UCSD-AML1 (cell line): ENCODE results near the gene TEX261.
A peak's percentile ranks its signal among the peaks of the same experiment; 100 is the strongest.
"Not testable (repeated sequence)": the region's sequence is repeated elsewhere in the genome, so short reads cannot be mapped to it uniquely, and the experiment has no call there.

Experiments used
- DNase-seq: peaks from one replicate; lab custom pipeline; 2025; ENCODE audit not compliant: unreplicated experiment; lab: John Stamatoyannopoulos, UW

The TEX261 gene

GRCh38 chr2:71000780-71001591, 6.3 kb upstream of the TEX261 start:
- peak; percentile 73 for DNase-seq

DNA sequence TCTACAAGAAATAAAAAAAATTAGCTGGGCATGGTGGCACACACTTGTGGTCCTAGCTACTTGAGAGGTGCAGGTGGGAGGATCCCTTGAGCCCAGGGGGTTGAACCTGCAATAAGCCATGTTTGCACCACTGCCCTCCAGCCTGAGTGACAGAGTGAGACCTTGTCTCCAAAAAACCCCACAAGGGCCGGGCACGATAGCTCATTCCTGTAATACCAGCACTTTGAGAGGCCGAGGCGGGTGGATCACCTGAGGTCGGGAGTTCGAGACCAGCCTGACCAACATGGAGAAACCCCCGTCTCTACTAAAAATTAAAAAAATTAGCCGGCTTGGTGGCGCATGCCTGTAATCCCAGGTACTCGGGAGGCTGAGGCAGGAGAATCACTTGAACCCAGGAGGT, 5.3 kb upstream of the TEX261 start:
- not testable (repeated sequence) for DNase-seq

DNA sequence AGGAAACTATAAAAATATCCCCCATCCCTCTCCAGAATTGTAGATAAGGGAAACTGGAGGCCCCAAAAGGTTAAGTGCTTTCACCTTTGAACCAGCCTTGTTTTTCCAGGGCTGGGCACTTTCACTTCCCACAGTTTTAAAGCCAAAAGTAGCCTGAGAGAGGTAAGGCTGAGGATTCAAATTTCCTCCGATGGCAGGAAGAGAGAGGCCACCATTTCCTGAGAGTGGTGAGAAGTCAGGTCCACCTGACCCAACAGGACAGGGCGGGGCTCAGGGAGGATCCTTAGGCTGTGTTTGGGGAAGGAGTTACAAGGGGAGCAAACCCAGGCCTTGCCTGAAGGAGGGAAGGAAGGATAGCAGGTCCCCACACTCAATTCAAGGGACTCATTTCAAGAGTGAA, 4.7 kb upstream of the TEX261 start:
- peak; percentile 39 for DNase-seq

- not testable (repeated sequence) for DNase-seq
Measured at GRCh38 chr2:70998885-70999284, 4.2 kb upstream of the TEX261 start.

DNA sequence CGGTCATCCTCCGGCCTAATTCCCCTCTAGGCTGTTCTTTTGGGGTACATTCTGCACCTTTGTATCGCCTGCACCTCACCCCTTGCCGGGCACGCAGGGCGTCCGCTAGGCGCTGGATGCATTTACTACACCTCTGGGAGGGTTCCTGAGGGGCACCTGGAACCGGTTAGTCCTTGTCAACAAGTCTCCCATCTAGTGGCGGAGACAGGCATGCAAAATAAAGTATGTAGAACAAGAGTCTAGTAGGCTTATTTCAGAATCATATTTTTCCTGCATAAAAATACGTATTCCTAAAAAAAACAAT, 705 bp upstream of the TEX261 start:
- peak; percentile 42 for DNase-seq

DNA sequence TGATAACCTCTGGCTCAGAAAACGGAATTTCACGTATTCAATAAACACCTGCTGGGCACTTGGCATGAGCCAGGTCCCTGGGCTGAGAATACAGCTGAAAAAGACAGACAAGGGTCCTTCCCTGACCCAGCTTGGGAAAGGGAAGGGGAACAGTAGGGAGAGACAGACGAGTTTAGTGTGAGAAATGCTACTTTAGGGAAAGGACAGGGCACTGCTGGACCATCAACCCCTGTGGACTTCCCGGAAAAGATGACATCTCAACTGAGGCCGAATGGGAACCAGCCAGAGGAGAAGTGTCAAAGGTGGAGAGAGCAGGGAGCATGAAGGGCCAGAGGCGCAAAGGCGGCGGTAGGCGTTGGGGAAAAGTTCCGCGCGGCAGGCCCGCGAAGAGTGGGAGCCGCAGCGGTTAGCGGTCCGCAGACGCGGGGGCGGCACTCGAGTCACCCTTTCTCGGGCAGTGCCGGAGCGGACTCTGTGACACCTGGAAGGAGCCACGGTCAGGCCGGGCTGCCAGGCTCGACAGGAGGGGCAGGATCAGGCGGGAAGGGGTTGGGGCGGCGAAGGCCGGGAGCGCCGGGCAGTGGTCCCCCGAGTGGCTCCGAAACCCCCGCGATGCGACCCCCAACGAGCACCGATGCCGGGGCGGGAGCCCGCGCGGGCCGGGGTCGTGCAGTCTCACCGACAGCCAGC, 519 bp downstream of the TEX261 start:
- DNase-seq = peak; percentile 41

- no peak for DNase-seq
Measured at GRCh38 chr2:70992945-70993853, 1.5 kb downstream of the TEX261 start.

GRCh38 chr2:70991742-70992141, 2.9 kb downstream of the TEX261 start:
- no peak for DNase-seq

GRCh38 chr2:70991142-70991541, 3.5 kb downstream of the TEX261 start:
- no peak for DNase-seq

DNA sequence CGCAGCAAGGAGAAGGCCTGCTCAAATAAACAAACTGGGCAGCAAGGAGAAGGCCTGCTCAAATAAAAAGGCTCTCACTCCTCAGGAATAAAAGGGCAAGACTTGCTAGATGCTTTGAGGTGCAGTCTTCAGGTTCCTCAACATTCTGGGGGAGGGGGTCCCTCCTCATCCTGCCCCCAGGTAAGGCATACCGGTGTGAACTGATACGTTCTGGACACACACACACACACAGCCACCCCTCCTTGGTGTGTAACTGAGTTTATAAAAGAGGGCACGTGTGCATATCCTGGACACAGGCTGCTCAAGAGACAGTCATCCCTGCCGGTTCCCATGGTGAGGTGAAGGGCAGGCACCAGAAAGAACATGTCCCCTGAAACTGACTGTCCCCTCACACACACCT, 4.5 kb downstream of the TEX261 start:
- no peak for DNase-seq

- DNase-seq = no peak
Measured at GRCh38 chr2:70988726-70989648, 5.7 kb downstream of the TEX261 start.

DNA sequence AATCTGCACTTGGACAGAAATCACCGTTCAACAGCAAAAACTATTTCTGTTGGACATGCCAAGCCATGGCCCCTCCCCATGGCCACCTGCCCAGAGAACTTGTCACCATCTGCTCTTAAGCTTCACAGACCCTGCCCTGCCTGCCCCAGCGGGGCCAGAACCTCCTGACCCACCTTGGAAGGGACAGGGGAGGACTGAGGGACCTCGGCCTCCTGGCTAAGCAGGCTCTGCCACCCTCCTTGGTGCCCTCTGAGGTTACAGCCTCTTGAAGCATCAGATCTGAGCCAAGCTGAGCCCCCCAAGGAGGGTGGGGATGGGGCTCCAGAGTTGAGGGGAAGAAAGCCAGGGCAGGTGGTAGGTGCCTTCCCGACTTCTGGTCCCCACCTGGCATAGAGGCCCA, 6.5 kb downstream of the TEX261 start:
- DNase-seq = no peak

DNA sequence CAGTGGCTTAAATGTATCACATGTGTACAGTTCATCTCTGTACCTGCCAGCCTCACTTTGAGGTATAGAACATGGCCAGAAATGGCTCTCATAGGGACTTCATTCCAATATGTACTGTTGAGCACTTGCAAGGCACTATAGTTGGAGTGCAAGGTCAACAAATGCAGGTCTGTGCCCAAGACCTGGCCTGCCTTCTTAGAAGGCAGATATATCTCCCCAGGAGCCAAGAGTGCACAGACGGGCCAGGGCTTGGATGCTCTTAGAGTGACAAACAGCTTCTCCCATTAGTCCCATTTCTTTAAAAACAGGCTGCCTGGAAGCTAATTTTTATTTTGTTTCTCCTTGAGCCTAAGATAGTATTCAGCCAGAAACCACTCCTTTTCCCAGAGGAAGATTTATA, 7.3 kb downstream of the TEX261 start:
- no peak for DNase-seq

GRCh38 chr2:70986499-70987189, 8.0 kb downstream of the TEX261 start:
- no peak for DNase-seq

DNA sequence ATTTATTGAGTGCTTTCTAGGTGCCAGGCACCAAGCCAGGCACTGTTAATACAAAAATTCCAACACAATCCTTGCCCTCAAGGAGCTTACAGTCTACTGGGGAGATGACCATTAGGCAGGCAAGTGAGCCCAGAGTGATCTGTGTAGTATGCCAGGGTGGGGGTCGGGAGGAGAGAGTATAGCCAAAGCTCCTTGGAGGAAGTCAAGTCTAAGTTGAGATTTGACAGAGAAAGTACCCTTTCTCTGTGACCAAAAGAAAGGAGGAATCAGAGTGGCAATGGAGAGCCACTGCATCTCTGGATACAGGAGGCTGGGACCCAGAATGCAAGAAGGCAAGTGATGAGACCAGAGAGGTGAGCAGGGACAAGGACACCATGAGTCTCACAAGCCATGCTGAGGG, 8.7 kb downstream of the TEX261 start:
- no peak for DNase-seq

- DNase-seq = no peak
Measured at GRCh38 chr2:70985283-70985688, 9.4 kb downstream of the TEX261 start.

GRCh38 chr2:70984576-70985282, 9.9 kb downstream of the TEX261 start:
- DNase-seq = peak; percentile 62

DNA sequence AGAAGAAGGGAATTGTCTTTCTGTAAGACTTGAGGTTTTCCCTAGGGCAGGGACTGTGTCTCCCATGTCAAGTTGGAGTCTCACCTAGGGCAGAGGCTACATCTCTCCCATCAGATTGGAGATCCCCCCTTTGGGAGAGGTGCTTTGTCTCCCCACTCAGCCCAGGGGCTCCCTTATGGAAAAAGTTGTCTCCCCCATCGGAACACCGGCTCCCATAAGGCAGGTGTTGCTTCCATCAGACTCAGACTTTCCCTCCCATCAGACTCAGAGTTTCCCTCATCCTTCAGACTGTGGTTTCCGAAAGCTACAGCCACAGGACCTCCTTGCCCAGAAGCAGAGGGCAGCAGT, 10.5 kb downstream of the TEX261 start:
- DNase-seq = no peak

- no peak for DNase-seq
Measured at GRCh38 chr2:70983506-70984227, 11.0 kb downstream of the TEX261 start.
